ENCODE measurements around the gene PSG4. TPM values are rescaled to one million over a fixed set of nuclear protein-coding genes. Genes with fewer than 3 reads are reported as not detected.
"Not testable (repeated sequence)": the region's sequence is repeated elsewhere in the genome, so short reads cannot be mapped to it uniquely, and the experiment has no call there.

The PSG4 gene
- total RNA-seq, result not detected

GRCh38 chr19:43205471-43206105, at the start of gene PSG4:
Gene PSG4 (minus strand): TSS chr19:43205638. CDS start chr19:43205536, 102 bp downstream.
- DNase-seq, result not testable (repeated sequence)

- not testable (repeated sequence) for DNase-seq
Measured at GRCh38 chr19:43251428-43251827, 46.0 kb upstream of the PSG4 start.

GRCh38 chr19:43250296-43250695, 44.9 kb upstream of the PSG4 start:
- DNase-seq, result not testable (repeated sequence)

- not testable (repeated sequence) for DNase-seq
Measured at GRCh38 chr19:43248635-43249002, 43.2 kb upstream of the PSG4 start.

- not testable (repeated sequence) for DNase-seq
Measured at GRCh38 chr19:43247243-43247880, 41.9 kb upstream of the PSG4 start.

GRCh38 chr19:43245848-43246247, 40.4 kb upstream of the PSG4 start:
- not testable (repeated sequence) for DNase-seq

- DNase-seq, result not testable (repeated sequence)
Measured at GRCh38 chr19:43242211-43242610, 36.8 kb upstream of the PSG4 start.

GRCh38 chr19:43238213-43238612, 32.8 kb upstream of the PSG4 start:
- DNase-seq, result not testable (repeated sequence)

GRCh38 chr19:43235686-43236085, 30.2 kb upstream of the PSG4 start:
- DNase-seq, result not testable (repeated sequence)

- DNase-seq, result no peak
Measured at GRCh38 chr19:43229315-43229714, 23.9 kb upstream of the PSG4 start.

GRCh38 chr19:43228730-43229129, 23.3 kb upstream of the PSG4 start:
- DNase-seq, result not testable (repeated sequence)

- not testable (repeated sequence) for DNase-seq
Measured at GRCh38 chr19:43226986-43227385, 21.5 kb upstream of the PSG4 start.

GRCh38 chr19:43224855-43225253, 19.4 kb upstream of the PSG4 start:
- no peak for DNase-seq

GRCh38 chr19:43224201-43224854, 18.9 kb upstream of the PSG4 start:
- not testable (repeated sequence) for DNase-seq

- not testable (repeated sequence) for DNase-seq
Measured at GRCh38 chr19:43221891-43222290, 16.5 kb upstream of the PSG4 start.

- not testable (repeated sequence) for DNase-seq
Measured at GRCh38 chr19:43219136-43219535, 13.7 kb upstream of the PSG4 start.

- not testable (repeated sequence) for DNase-seq
Measured at GRCh38 chr19:43215881-43216280, 10.4 kb upstream of the PSG4 start.

- DNase-seq, result no peak
Measured at GRCh38 chr19:43207991-43208390, 2.6 kb upstream of the PSG4 start.

GRCh38 chr19:43207174-43207573, 1.7 kb upstream of the PSG4 start:
- not testable (repeated sequence) for DNase-seq

GRCh38 chr19:43203611-43204010, 1.8 kb downstream of the PSG4 start:
- DNase-seq, result not testable (repeated sequence)

- not testable (repeated sequence) for DNase-seq
Measured at GRCh38 chr19:43201891-43202290, 3.5 kb downstream of the PSG4 start.

- DNase-seq, result not testable (repeated sequence)
Measured at GRCh38 chr19:43201337-43201801, 4.1 kb downstream of the PSG4 start.

All from tongue (tissue), 2 donors.